Loucy (cell line): ENCODE results near the gene ZNF365.

Experiments
- EZH2phosphoT487 ChIP-seq: fragments of 200-600 bp; IDR thresholded peaks from 2 replicates; pipeline ENCODE4 v1.6.1; 2018; ENCODE audit warnings: antibody characterized with exemption, mild to moderate bottlenecking, moderate library complexity, borderline replicate concordance
- TF ChIP-seq, protein P1 (sequence below): fragments of 200-600 bp; sonication (generic); conservative IDR thresholded peaks from 2 replicates; pipeline ENCODE4 v1.5.1; 2014; ENCODE audit warnings: mild to moderate bottlenecking, antibody characterized with exemption, low read length

DNA sequence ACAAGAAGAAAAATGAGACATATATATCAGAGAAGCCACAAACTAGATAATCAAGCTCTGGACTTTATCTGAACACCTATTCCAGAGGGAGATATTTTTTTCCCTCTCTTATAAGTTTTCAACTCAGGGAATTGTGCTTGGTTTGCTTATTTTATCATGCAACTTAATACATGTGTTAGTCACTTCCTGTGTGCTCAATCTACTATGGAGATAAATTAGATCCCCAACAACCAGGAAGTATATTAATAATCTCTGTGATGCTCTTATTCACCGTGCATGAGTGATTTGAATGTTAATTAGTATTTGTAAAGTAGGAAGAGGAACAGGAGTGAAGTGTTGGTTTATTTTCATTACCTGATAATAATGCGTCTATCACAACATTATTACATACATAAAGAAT is 38.8 kb upstream of the ZNF365 start:
- TF ChIP-seq, protein P1, sequence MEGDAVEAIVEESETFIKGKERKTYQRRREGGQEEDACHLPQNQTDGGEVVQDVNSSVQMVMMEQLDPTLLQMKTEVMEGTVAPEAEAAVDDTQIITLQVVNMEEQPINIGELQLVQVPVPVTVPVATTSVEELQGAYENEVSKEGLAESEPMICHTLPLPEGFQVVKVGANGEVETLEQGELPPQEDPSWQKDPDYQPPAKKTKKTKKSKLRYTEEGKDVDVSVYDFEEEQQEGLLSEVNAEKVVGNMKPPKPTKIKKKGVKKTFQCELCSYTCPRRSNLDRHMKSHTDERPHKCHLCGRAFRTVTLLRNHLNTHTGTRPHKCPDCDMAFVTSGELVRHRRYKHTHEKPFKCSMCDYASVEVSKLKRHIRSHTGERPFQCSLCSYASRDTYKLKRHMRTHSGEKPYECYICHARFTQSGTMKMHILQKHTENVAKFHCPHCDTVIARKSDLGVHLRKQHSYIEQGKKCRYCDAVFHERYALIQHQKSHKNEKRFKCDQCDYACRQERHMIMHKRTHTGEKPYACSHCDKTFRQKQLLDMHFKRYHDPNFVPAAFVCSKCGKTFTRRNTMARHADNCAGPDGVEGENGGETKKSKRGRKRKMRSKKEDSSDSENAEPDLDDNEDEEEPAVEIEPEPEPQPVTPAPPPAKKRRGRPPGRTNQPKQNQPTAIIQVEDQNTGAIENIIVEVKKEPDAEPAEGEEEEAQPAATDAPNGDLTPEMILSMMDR: no peak
- no peak for TF ChIP-seq EZH2phosphoT487
